Measurements from ENCODE around the gene LHX8. TPM values are rescaled to one million over a fixed set of nuclear protein-coding genes. Genes with fewer than 3 reads are reported as not detected.
"Not testable (repeated sequence)": the region's sequence is repeated elsewhere in the genome, so short reads cannot be mapped to it uniquely, and the experiment has no call there.

Gene LHX8
- total RNA-seq, 2 donors from 2014 or later, result not detected

DNA sequence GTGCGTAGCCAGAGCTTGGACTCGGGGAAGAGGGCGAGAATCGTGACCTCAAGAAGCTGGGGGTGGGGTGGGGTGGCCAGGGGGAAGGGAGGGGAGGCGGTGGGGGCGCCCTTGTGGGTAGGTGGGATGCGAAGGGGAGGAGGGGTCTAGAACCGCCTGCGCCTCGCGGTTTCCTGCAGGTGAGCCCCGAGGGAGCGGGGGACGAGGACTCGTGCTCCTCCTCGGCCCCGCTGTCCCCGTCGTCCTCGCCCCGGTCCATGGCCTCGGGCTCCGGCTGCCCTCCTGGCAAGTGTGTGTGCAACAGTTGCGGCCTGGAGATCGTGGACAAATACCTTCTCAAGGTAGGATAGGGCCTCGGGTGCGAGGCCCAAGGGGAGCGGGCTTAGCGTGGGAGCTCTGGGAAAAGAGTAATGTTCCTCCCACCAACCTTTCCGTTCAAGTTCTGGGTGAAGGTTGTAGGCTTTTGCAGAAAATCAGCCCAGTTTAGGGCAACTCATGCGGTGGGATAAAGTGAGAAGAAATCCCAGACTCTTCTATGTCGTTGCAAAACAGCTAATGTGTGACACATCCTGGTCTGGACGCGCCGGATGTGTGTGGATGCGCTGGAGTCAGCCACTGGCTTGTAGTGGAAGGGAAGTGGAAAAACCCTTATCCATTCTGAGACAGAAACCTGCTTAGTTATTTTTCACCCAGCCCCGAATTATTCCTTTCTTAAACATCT lies 2.9 kb downstream of the LHX8 start:
- ATAC-seq (replicated peaks in 1 of 2) (no peak), DNase-seq (no peak)
- no peak overlapping the region for H3K27ac Mint-ChIP-seq
- H3K9me3 Mint-ChIP-seq, result no peaks in the 10 kb centered on the region
- H3K4me3 Mint-ChIP-seq, result no peak overlapping the region
- peaks cover 53% of the 10 kb centered on the region for H3K27me3 Mint-ChIP-seq (ENCODE audit: low read depth)
- peaks cover 19% of the 10 kb centered on the region for H3K4me1 Mint-ChIP-seq (ENCODE audit: low read depth)
- peaks cover 1 to 2% of the 10 kb centered on the region in 2 donors for H3K36me3 Mint-ChIP-seq (ENCODE audit: insufficient read depth in 2 of 2)

DNA sequence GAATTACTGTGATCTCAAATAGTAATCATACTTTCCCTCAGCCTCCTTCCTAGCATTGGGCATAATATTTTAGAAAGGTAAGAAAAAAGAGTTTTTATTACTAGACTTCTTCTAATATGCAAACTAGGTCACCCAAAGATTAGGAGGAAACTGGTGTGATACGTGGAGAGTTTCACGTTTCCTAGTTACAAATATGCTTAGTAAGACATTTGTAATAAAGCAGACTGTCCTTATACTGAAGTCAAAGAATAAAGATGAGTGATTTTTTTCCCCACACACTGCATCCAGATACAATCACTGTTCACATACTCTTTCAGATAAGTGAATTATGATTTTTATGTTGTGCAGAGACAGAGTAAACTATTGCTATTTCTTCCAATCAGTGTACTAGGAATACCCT lies 17.9 kb downstream of the LHX8 start:
- no peaks in the 10 kb centered on the region for H3K4me1 Mint-ChIP-seq (ENCODE audit: low read depth)
- ATAC-seq (replicated peaks in 1 of 2), result no peak
- peaks cover 7 to 8% of the 10 kb centered on the region in 2 donors for H3K9me3 Mint-ChIP-seq
- H3K4me3 Mint-ChIP-seq, result no peak overlapping the region
- H3K27me3 Mint-ChIP-seq (ENCODE audit: low read depth), result peaks cover 7% of the 10 kb centered on the region
- no peaks in the 10 kb centered on the region for H3K36me3 Mint-ChIP-seq (ENCODE audit: insufficient read depth in 2 of 2)
- H3K27ac Mint-ChIP-seq, result no peak overlapping the region
- no peak for DNase-seq

DNA sequence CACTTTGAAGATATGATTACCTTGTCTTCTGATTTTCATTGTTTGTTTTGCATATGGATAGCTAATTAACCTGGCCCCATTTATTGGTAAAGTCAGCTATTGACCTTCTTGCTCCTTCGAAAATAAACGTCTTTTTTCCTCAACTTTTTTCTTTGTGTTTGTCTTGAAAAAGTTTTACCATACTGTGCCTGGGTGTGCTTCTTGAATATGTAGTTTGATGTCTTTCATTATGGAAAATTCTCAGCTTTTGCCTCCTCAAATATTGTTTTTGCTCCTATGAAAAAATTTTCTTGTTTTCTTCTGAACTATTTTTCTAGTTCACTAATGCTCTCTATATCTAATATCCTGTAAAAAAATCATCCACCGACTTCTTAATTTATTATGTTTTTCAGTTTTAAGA lies 25.0 kb downstream of the LHX8 start:
- Mint-ChIP-seq H3K4me3 (no peak overlapping the region), H3K9me3 (peaks cover 0 to 2% of the 10 kb centered on the region in 2 donors), H3K36me3 (ENCODE audit: insufficient read depth in 2 of 2) (no peaks in the 10 kb centered on the region), H3K27ac (no peak overlapping the region), H3K4me1 (ENCODE audit: low read depth) (no peaks in the 10 kb centered on the region), H3K27me3 (ENCODE audit: low read depth) (peaks cover 9% of the 10 kb centered on the region)
- no peak for DNase-seq
- ATAC-seq (replicated peaks in 1 of 2), result no peak

DNA sequence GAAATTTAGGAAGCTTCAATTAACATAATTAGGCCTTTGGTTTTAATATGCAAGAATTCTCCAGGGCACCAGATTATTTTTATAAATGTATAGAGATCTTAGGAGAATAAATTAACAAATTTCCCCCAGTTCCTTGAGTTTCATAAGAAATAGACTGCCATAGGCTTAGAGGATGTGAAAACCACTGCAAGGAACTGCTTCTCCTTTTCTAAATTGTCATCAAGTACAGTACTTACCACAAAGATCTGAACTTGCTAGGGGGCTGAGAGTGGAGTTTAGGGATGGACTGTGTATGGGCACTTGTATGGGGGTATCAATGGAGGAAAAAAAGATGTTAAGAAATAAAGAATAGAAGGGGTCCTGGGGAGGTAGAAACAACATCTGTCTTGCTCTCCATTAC lies 31.1 kb downstream of the LHX8 start:
- Mint-ChIP-seq H3K36me3 (ENCODE audit: insufficient read depth in 2 of 2) (no peaks in the 10 kb centered on the region), H3K27ac (no peak overlapping the region), H3K27me3 (ENCODE audit: low read depth) (no peaks in the 10 kb centered on the region), H3K4me3 (no peak overlapping the region), H3K4me1 (ENCODE audit: low read depth) (no peaks in the 10 kb centered on the region), H3K9me3 (no peaks in the 10 kb centered on the region)
- ATAC-seq (replicated peaks in 1 of 2), result no peak
- no peak for DNase-seq

DNA sequence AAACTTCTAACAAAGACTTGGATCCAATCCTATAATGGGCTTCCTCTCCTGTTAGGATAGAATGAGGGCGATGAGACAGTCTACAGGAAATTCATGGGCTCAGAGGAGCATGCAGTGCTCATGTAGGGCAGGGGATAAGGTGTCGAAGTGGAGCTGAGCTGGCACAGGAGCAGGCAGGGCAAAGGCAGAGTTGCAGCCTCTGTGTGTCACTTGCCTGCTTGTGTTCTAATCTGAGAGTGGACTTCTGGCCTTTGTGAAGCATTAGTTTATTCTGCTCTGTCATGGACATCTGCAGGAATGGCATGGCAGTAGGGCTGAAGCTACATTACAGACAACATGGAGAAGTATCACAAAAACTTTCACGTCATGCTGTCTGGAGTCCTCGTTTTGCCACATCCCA lies 32.6 kb downstream of the LHX8 start:
- Mint-ChIP-seq H3K4me3 (no peak overlapping the region), H3K4me1 (ENCODE audit: low read depth) (no peaks in the 10 kb centered on the region), H3K9me3 (peaks cover 0 to 1% of the 10 kb centered on the region in 2 donors), H3K36me3 (ENCODE audit: insufficient read depth in 2 of 2) (no peaks in the 10 kb centered on the region), H3K27ac (no peak overlapping the region), H3K27me3 (ENCODE audit: low read depth) (no peaks in the 10 kb centered on the region)
- no peak for DNase-seq
- ATAC-seq (replicated peaks in 1 of 2), result no peak

DNA sequence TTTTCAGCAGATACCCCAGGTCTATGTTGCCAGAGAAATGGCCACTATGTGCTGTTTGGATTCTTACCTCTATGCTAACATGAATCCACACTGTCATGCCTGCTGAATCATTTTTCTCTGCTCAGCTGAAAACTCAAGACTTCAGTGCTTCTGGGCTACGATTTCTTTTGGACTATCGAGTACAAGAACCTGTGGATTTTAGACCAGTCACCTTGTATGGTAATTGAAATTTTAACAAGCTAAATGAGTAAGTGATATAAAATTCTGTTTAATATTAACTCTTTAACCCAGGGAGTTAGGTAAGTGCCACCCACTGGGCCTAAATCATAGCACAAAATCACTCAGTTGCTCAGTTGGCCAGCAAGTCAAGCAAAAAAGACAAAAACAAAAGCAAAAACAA lies 35.8 kb downstream of the LHX8 start:
- Mint-ChIP-seq H3K36me3 (ENCODE audit: insufficient read depth in 2 of 2) (no peaks in the 10 kb centered on the region), H3K4me1 (ENCODE audit: low read depth) (no peaks in the 10 kb centered on the region), H3K9me3 (peaks cover 0 to 1% of the 10 kb centered on the region in 2 donors), H3K4me3 (no peak overlapping the region), H3K27ac (no peak overlapping the region), H3K27me3 (ENCODE audit: low read depth) (no peaks in the 10 kb centered on the region)
- ATAC-seq (replicated peaks in 1 of 2), result no peak
- DNase-seq, result no peak

DNA sequence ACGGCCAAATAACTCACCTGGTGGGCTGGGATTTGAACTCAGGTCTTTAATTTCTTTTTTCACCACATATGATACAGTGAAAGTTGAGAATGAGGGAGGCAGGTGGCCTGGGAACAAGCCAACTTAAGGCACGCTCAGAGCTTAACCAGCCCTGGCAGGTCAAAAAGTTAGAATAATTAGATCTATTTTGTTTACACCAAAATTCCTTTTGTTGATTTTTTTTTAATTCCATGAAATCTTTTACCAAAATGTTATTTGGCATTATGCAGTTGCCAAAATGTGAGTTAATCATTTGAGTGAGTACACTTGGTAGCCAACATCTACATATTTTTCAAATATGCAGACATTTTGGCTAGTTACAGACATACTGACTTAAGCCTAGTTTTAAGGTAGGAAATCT lies 36.8 kb downstream of the LHX8 start:
- Mint-ChIP-seq H3K9me3 (peaks cover 0 to 1% of the 10 kb centered on the region in 2 donors), H3K4me3 (no peak overlapping the region), H3K4me1 (ENCODE audit: low read depth) (no peaks in the 10 kb centered on the region), H3K36me3 (ENCODE audit: insufficient read depth in 2 of 2) (no peaks in the 10 kb centered on the region), H3K27me3 (ENCODE audit: low read depth) (no peaks in the 10 kb centered on the region), H3K27ac (no peak overlapping the region)
- DNase-seq (no peak), ATAC-seq (replicated peaks in 1 of 2) (no peak)

DNA sequence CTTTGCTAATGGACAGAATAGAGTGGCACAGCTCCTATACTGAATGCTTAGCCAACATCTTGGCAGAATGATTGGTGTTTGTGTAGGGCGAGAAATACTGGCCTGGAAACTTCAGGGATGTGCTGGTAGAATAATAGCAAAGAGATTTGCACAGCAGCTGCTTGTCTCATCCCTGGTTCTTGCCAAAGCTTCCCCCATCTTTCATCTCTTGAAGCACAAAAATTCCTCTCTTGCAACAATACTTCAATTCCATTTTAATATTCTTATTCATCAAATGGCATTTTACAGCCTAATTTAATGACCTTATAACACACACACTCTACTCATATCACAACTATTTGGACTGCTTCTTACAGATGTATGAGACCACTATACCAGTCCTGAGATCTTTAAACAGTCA lies 37.7 kb downstream of the LHX8 start:
- H3K27me3 Mint-ChIP-seq (ENCODE audit: low read depth), result no peaks in the 10 kb centered on the region
- H3K4me1 Mint-ChIP-seq (ENCODE audit: low read depth), result no peaks in the 10 kb centered on the region
- ATAC-seq (replicated peaks in 1 of 2) (no peak), DNase-seq (no peak)
- H3K9me3 Mint-ChIP-seq, result peaks cover 2% of the 10 kb centered on the region in 2 donors
- no peak overlapping the region for H3K27ac Mint-ChIP-seq
- H3K4me3 Mint-ChIP-seq, result no peak overlapping the region
- no peaks in the 10 kb centered on the region for H3K36me3 Mint-ChIP-seq (ENCODE audit: insufficient read depth in 2 of 2)

DNA sequence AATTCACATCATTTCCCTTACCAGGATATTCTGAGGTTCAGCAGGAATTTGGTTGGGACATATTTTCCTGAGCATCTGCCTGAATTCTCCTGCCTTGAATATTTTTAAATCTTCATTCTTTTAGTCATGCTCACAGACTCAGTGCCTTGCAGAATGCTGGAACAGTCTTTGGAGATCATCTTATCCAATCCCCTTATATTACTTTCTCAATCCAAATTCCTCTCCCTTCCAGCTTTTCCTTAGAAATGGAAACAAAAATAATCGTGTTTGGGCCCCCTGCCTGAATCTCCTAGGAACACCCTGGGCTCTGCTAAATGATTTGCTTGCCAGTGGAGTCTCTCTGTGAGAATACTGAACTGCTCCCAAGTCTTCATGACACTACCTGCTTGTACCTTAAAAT lies 38.4 kb downstream of the LHX8 start:
- Mint-ChIP-seq H3K4me3 (no peak overlapping the region), H3K36me3 (ENCODE audit: insufficient read depth in 2 of 2) (no peaks in the 10 kb centered on the region), H3K9me3 (peaks cover 2 to 4% of the 10 kb centered on the region in 2 donors), H3K27me3 (ENCODE audit: low read depth) (no peaks in the 10 kb centered on the region), H3K4me1 (ENCODE audit: low read depth) (no peaks in the 10 kb centered on the region), H3K27ac (no peak overlapping the region)
- DNase-seq (no peak), ATAC-seq (replicated peaks in 1 of 2) (no peak)

DNA sequence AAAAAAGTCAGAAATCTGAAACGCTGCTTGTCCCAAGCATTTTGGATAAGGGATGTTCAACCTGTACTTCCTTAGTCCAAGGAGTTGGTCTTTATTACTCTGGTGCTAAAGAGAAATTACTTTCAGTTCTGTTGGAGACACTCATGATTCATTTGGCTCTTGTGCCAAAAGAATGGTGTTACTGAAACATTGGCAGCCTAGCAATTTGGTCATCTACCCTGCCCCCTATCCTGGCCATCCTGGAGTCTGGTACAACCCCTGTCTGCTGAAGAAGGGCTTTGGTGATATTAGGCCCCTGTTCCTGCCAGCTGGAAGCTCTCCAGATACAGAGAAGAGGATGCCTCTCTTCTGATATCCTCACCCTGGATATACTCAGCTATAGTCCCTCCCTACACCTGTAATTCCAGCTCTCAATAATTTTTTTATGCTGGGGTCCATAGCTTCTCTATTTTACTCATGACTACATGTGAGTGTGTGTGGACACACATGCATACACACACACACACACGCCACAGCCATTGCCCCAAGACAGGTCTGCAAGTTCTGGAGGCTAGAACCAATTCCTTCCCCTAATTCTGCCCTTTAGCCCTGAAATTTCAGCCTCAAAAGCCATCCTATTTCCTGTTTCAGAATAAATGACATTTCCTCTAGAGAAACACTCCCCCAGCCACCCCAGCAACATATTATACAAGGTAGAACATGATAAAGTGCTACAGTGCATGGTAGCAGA lies 40.0 kb downstream of the LHX8 start:
- Mint-ChIP-seq H3K4me1 (ENCODE audit: low read depth) (no peaks in the 10 kb centered on the region), H3K27ac (no peak overlapping the region), H3K27me3 (ENCODE audit: low read depth) (no peaks in the 10 kb centered on the region), H3K9me3 (peaks cover 4 to 5% of the 10 kb centered on the region in 2 donors), H3K36me3 (ENCODE audit: insufficient read depth in 2 of 2) (peaks cover 0 to 1% of the 10 kb centered on the region in 2 donors), H3K4me3 (no peak overlapping the region)
- no peak for DNase-seq
- ATAC-seq (replicated peaks in 1 of 2), result no peak

DNA sequence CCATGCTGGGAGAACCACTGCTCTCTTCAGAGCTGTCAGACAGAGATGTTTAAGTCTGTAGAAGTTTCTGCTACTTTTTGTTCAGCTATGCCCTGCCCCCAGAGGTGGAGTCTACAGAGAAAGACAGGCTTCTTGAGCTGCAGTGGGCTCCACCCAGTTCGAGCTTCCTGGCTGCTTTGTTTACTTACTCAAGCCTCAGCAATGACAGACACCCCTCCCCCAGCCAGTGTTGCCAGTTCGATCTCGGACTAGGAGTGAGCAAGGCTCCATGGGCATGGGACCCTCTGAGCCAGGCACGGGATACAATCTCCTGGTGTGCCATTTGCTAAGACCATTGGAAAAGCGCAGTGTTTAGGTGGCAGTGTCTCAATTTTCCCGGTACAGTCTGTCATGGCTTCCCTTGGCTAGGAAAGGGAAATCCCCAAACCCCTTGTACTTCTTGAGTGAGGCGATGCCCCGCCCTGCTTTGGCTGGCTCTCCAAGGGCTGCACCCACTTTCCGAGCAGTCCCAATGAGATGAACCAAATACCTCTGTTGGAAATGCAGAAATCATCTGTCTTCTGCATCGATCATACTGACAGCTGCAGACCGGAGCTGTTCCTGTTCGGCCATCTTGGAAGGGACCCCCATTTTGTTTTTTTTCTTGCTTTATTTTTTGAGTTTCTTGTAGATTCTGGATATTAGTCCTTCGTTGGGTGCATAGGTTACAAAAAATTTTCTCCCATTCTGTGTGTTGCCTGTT lies 47.2 kb downstream of the LHX8 start:
- not testable (repeated sequence) for H3K4me3 Mint-ChIP-seq; H3K4me1 Mint-ChIP-seq (ENCODE audit: low read depth); DNase-seq; H3K27ac Mint-ChIP-seq; ATAC-seq (replicated peaks in 1 of 2); H3K36me3 Mint-ChIP-seq (ENCODE audit: insufficient read depth in 2 of 2)
- Mint-ChIP-seq H3K27me3 (ENCODE audit: low read depth) (peaks cover 11% of the 10 kb centered on the region), H3K9me3 (peaks cover 11 to 12% of the 10 kb centered on the region in 2 donors)

DNA sequence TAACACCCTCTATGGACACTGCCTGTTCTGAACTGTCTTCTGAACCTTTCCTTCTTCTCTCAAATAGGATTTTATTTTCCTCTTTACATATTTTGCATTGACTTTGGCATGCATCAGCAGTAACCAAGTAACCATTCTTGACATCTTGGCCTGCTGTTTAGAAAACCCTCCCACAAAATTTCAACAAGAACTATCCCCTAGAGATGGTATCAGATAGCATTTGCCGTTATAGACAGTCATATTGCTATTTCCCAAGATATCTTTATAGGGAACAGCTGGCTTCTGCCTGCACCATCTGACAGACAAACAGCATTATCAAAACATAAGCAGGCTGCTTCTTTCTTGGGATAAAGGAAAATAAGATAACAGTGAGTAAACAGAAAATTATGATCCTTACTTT lies 54.7 kb downstream of the LHX8 start:
- DNase-seq (no peak), ATAC-seq (replicated peaks in 1 of 2) (no peak)
- no peaks in the 10 kb centered on the region for H3K9me3 Mint-ChIP-seq
- no peak overlapping the region for H3K4me3 Mint-ChIP-seq
- peaks cover 17% of the 10 kb centered on the region for H3K27me3 Mint-ChIP-seq (ENCODE audit: low read depth)
- H3K27ac Mint-ChIP-seq, result no peak overlapping the region
- H3K4me1 Mint-ChIP-seq (ENCODE audit: low read depth), result no peaks in the 10 kb centered on the region
- H3K36me3 Mint-ChIP-seq (ENCODE audit: insufficient read depth in 2 of 2), result no peaks in the 10 kb centered on the region

DNA sequence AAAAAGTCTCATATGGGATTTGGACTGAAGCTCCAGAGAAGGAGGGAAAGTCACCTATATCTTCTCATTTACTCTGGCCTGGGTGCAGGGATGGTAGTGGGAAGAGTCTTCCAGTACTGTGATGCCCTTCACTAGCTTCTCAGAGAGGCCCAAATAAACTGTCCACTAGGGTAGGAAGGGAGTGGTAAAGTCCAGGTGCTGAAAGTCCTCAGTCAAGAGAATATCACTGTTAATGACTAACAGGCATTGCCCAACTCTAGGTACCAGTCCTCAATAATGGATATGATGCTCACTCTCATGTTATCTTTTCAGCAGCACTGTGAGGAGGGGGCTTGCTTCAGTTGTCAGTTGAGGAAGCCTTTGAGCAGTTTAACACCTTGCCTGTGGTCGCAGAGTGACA lies 64.0 kb downstream of the LHX8 start:
- DNase-seq (no peak), ATAC-seq (replicated peaks in 1 of 2) (no peak)
- Mint-ChIP-seq H3K4me3 (no peak overlapping the region), H3K27me3 (ENCODE audit: low read depth) (peaks cover 7% of the 10 kb centered on the region), H3K9me3 (no peaks in the 10 kb centered on the region), H3K36me3 (ENCODE audit: insufficient read depth in 2 of 2) (no peaks in the 10 kb centered on the region), H3K4me1 (ENCODE audit: low read depth) (no peaks in the 10 kb centered on the region), H3K27ac (no peak overlapping the region)

All from activated T-cell treated with anti-CD3 and anti-CD28 coated beads, Interleukin-2, amount 50 U/mL, for 72 hours (primary cell).